Type B pancreatic cell (in vitro differentiated cells): Measurements from ENCODE around the gene SRPK1. TPM values are rescaled to one million over a fixed set of nuclear protein-coding genes. Genes with fewer than 3 reads are reported as not detected.

ENCODE experiments used
- DNase-seq: peaks from one replicate; pipeline ENCODE4 v3.0.0; 2021; ENCODE audit warnings: mixed read lengths; ENCODE audit not compliant: unreplicated experiment; ENCODE audit errors: extremely low spot score
- H3K27ac Mint-ChIP-seq: 2 replicates; pipeline ENCODE4 v1.8.0; 2021; ENCODE audit warnings: mild to moderate bottlenecking, mixed read lengths
- H3K27me3 Mint-ChIP-seq: 2 replicates; pipeline ENCODE4 v1.8.0; 2021; ENCODE audit warnings: mixed read lengths
- H3K36me3 Mint-ChIP-seq: 2 replicates; pipeline ENCODE4 v1.8.0; 2021; ENCODE audit warnings: mixed read lengths
- H3K4me1 Mint-ChIP-seq: one replicate; pipeline ENCODE4 v1.8.0; 2021; ENCODE audit warnings: mixed read lengths; ENCODE audit not compliant: unreplicated experiment
- H3K4me3 Mint-ChIP-seq: 2 replicates; pipeline ENCODE4 v1.8.0; 2021; ENCODE audit warnings: mild to moderate bottlenecking, mixed read lengths
- H3K9me3 Mint-ChIP-seq: 2 replicates; pipeline ENCODE4 v1.8.0; 2021; ENCODE audit warnings: mixed read lengths
- CTCF ChIP-seq: fragments of 200-600 bp; sonication (generic); conservative IDR thresholded peaks from 2 replicates; pipeline ENCODE4 v1.5.0; 2021; ENCODE audit warnings: antibody characterized with exemption, mild to moderate bottlenecking
- total RNA-seq: library from RNA; stranded (reverse); gene quantifications from 2 replicates; pipeline ENCODE4 v1.2.1, GENCODE V29; 2021; ENCODE audit warnings: low replicate concordance

Gene SRPK1
- total RNA-seq, 1 donor from 2014 or later: 73.8 TPM

GRCh38 chr6:35842381-35842780 is 78.5 kb downstream of the SRPK1 start:
- no peak overlapping the region for H3K4me3 Mint-ChIP-seq
- no peaks in the 10 kb centered on the region for H3K9me3 Mint-ChIP-seq
- H3K27me3 Mint-ChIP-seq: no peaks in the 10 kb centered on the region
- TF ChIP-seq CTCF: no peak
- peaks cover 25% of the 10 kb centered on the region for H3K36me3 Mint-ChIP-seq
- H3K27ac Mint-ChIP-seq: no peak overlapping the region
- DNase-seq: no peak
- H3K4me1 Mint-ChIP-seq: no peaks in the 10 kb centered on the region

- Mint-ChIP-seq H3K27ac (no peak overlapping the region), H3K27me3 (no peaks in the 10 kb centered on the region), H3K4me1 (no peaks in the 10 kb centered on the region), H3K9me3 (no peaks in the 10 kb centered on the region), H3K36me3 (peaks cover 45% of the 10 kb centered on the region), H3K4me3 (no peak overlapping the region)
- no peak for TF ChIP-seq CTCF
- no peak for DNase-seq
Observed at GRCh38 chr6:35839019-35839418, 81.9 kb downstream of the SRPK1 start.

- Mint-ChIP-seq H3K27ac (no peak overlapping the region), H3K4me3 (no peak overlapping the region), H3K4me1 (no peaks in the 10 kb centered on the region), H3K27me3 (no peaks in the 10 kb centered on the region), H3K9me3 (no peaks in the 10 kb centered on the region), H3K36me3 (peaks cover 31% of the 10 kb centered on the region)
- no peak for DNase-seq
- TF ChIP-seq CTCF: no peak
Observed at GRCh38 chr6:35833536-35833935, 87.4 kb downstream of the SRPK1 start.

- Mint-ChIP-seq H3K27ac (no peak overlapping the region), H3K9me3 (no peaks in the 10 kb centered on the region), H3K4me3 (no peak overlapping the region), H3K36me3 (peaks cover 19% of the 10 kb centered on the region), H3K27me3 (no peaks in the 10 kb centered on the region), H3K4me1 (no peaks in the 10 kb centered on the region)
- no peak for TF ChIP-seq CTCF
- DNase-seq: no peak
Observed at GRCh38 chr6:35831257-35832007, 89.5 kb downstream of the SRPK1 start.

- Mint-ChIP-seq H3K27me3 (no peaks in the 10 kb centered on the region), H3K4me1 (no peaks in the 10 kb centered on the region), H3K9me3 (no peaks in the 10 kb centered on the region), H3K4me3 (no peak overlapping the region), H3K36me3 (peaks cover 8% of the 10 kb centered on the region), H3K27ac (no peak overlapping the region)
- TF ChIP-seq CTCF: no peak
- DNase-seq: no peak
Observed at GRCh38 chr6:35829306-35829705, 91.6 kb downstream of the SRPK1 start.
